NCI-H510A (cell line): ENCODE results near the gene RASSF8.

Experiments
- DNase-seq: peaks from one replicate; lab custom pipeline; 2025; lab: John Stamatoyannopoulos, UW

Gene RASSF8

DNA sequence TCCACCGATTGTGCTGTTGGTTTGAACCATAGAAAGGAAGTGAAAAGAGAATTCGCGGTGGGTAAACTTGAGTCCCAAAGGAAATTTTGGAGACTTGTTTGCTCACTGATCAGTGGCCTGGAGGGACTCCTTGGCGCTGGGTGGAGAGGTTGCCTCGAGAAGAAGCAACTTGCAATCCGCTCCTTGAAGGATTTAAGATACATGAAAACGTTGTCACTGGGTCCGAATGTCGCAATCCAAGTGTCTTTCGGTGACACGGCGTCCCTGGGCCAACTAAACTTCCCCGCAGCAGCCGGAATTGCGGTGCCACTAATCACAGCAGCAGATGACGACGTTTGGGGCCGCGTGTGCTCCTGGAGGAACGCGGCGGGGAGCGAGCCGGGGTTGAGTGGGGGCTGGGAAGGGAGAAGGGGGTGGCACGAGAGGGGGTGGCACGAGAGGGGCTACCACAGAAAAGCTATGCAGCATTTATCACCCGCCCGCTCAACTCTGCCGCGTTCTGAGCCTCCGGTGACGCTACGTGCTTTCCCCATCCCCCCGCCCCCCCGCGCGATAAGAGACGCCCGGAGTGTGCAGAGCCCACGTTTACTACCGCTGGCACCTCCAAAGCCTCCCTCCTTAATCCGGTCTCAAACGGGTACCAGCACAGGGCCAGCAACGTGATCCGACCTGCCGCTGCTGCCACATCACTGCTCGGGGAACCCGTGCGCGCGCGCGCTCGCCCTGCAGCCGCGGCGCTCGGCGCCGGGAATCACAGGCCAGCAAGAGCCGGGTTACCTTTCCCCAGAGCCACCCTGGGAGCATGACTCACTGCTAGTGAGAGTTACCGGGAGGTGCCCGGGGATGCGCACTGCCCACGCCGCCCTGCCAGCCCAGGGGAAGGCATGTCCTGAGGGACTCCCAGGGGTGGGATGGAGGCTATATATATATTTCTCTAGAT, 167.2 kb downstream of the RASSF8 start:
- DNase-seq: peak; percentile 59

DNA sequence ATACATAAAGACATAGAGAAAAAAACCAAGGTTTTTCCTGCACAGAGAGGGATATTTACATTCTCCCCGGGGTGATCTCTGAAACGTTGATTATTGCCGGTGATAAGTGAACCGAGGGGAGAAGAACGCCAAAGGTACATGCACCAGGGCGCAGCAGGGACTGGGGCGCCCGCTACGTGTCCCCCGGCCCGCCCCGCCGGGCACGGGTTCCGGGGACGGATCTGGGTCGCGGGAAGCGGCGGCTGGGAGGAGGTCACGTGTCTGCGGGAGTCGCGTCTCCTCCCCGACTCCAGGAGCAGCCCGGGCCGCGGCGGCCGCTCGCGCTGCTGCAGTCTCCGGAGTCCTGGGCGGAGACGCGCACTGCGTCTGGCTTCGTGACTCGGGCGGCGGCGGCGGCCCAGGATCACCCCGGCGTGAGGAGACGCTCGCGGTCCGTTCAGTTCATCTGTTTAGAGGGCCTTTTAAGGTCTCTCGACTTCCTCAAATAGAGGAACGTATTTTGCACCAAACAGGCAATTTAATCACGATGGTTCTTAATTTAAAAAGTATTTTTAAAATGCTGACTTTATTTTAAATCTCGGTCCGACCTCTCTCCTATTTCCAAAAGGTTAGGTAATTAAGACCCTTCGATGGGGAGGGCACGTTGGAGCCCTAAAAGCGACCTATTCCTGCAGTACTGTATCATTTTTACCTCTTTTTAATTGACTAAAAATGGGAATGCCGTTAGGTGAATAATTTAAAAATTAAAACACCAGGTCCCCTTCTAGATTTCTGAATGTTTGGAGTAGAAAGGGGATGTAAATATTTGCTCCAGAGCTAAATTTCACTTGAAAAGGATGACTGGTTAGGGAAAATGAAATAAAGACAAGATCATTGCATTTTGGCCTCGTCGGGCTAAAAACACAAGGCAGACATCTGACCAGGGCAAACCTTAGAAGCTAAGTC, 168.1 kb downstream of the RASSF8 start:
- DNase-seq: peak; percentile 80

DNA sequence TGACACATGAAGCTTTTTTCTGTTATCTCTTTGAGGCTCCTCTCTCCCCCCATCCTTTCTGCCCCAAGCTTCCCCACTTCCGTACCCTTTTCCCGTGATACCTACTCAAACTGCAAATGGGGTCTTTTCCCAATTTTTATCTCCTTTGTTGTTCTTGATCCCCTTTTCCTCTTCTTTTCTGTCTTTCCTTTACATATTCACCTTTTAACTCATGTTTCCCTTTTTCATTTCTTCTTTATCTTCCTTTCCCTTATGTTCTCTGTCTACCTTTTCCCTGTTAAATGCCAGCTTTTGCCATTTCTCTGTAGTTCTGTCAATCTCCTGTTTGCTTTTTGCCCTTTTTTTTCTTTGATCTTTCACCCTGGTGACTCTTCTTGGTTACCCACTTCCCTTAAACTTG, 168.9 kb downstream of the RASSF8 start:
- DNase-seq: no peak

DNA sequence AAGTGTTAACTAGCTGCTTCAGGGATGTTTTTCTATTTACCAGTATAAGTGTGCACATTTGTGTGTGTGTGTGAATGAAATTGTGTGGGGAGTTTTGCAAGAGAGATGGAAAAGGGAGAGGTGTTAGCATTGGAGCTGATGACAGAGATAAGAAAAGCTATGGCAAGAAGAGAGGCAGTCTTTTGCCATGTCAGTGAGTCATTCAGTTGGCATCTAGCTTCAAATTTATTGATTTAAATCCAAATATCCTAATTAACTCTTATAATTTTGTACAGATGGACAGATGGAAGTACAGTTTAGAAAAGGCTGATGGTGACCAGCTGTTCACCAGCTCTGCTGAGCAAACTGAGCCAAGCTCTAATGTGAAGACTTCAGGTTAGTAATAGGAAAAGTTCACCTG, 169.7 kb downstream of the RASSF8 start:
- no peak for DNase-seq
